Measurements from ENCODE around the gene FAM20A. TPM values are rescaled to one million over a fixed set of nuclear protein-coding genes. Genes with fewer than 3 reads are reported as not detected.

Gene FAM20A
- total RNA-seq, 2 donors from 2014 or later: under 0.01 to 1.3 TPM

DNA sequence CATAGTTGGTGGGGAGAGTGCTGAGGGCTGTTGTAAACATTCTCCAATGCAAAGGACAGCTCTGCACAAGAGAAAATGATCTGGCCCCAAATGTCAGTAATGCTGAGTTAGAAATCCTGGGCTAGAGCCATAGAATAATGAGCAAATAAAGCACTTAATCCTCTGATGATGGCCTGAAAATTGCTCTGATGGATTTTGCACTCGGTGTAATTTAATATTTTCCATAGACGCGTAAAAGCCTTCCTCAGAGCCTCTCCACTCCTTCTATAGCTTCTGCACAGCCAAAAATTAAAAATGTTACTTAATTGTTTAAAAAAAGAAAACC lies 23.7 kb downstream of the FAM20A start:
- Histone ChIP-seq H3K36me3 (replicated peaks in 1 of 2; ENCODE audit: insufficient read depth in 1 of 2, low read depth in 2 of 2) (no peaks in the 10 kb centered on the region), H3K4me1 (no peaks in the 10 kb centered on the region), H3K9me3 (no peaks in the 10 kb centered on the region), H3K4me3 (no peak overlapping the region), H3K27ac (no peak overlapping the region), H3K27me3 (no peaks in the 10 kb centered on the region)
- ATAC-seq: no peak
- TF ChIP-seq POLR2A (IDR thresholded peaks at IDR 0.05): no peak
- TF ChIP-seq, protein P1, sequence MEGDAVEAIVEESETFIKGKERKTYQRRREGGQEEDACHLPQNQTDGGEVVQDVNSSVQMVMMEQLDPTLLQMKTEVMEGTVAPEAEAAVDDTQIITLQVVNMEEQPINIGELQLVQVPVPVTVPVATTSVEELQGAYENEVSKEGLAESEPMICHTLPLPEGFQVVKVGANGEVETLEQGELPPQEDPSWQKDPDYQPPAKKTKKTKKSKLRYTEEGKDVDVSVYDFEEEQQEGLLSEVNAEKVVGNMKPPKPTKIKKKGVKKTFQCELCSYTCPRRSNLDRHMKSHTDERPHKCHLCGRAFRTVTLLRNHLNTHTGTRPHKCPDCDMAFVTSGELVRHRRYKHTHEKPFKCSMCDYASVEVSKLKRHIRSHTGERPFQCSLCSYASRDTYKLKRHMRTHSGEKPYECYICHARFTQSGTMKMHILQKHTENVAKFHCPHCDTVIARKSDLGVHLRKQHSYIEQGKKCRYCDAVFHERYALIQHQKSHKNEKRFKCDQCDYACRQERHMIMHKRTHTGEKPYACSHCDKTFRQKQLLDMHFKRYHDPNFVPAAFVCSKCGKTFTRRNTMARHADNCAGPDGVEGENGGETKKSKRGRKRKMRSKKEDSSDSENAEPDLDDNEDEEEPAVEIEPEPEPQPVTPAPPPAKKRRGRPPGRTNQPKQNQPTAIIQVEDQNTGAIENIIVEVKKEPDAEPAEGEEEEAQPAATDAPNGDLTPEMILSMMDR (IDR thresholded peaks at IDR 0.05): no peak
- no peak for DNase-seq
- intact Hi-C loops (cut with DNase I): no loop called here
- WGBS, 2 donors: 81 to 84% methylated on average over 3 of the region's 3 CpGs

DNA sequence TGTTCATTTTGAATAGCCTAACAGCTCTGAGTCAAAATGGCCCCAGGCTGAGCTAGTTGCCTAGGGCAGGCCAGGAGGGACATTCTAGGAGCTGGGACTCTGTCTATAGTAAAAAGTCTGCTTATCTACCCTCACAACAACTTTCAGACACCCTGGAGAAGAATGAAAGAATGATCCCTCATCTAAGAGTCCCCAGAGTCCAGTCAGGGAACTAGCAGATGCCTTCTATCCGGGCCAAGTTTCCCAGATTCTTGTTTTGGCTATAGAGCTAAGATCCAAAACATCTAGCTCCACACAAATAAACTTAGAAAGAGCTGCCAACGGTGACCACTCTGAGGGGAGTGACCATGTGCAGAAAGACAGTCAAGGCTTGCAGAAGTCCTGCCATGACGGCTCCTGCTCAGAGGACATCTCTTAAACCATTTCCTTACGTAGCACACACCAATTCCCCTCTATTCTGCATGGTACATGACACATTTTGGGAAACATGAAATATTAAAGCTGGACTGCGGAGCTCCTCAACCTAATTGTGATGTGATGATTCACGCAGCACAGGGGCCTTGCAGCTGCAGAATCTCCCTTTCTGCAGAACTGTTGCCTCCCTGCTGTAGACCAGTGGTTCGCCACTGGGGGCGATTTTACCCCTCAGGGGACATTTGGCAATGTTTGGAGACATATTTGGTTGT lies 24.2 kb downstream of the FAM20A start:
- no peak overlapping the region for H3K27ac ChIP-seq

DNA sequence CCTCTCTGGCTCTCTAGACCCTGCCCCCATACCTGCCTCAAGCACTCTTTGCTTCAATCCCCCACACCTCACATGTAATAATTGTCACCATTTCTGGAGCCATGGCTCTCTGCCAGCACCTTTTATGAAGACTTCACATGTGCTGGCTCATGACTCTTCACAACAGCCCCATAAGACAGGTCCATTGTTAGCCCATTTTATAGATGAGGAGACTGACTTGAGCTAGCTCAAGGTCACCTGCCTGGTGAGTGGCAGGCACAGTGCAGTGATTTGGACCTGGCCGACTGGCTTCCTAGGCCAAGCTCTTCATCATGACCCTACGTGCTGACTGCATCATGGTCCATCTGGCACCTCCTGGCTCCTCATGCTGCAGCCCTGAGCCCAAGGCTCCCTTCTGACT lies 25.0 kb downstream of the FAM20A start:
- intact Hi-C loops (cut with DNase I): no loop called here
- ATAC-seq (no peak), DNase-seq (no peak)
- 86 to 100% methylated on average over 1 to 2 of the region's 2 CpGs for WGBS, 2 donors
- no peaks in the 10 kb centered on the region for H3K4me1 ChIP-seq
- no peak overlapping the region for H3K4me3 ChIP-seq
- TF ChIP-seq, protein P1 (IDR thresholded peaks at IDR 0.05): no peak
- no peak for TF ChIP-seq POLR2A (IDR thresholded peaks at IDR 0.05)
- H3K27ac ChIP-seq: no peak overlapping the region
- no peaks in the 10 kb centered on the region for H3K27me3 ChIP-seq
- H3K36me3 ChIP-seq (replicated peaks in 1 of 2; ENCODE audit: insufficient read depth in 1 of 2, low read depth in 2 of 2): no peaks in the 10 kb centered on the region
- no peaks in the 10 kb centered on the region for H3K9me3 ChIP-seq

More for the DNA sequence above, 24.2 kb downstream of the FAM20A start:
- ATAC-seq: peak; percentile 58
- intact Hi-C loops (cut with DNase I): no loop called here
- Histone ChIP-seq H3K9me3 (no peaks in the 10 kb centered on the region), H3K4me3 (no peak overlapping the region), H3K27me3 (no peaks in the 10 kb centered on the region), H3K4me1 (no peaks in the 10 kb centered on the region), H3K36me3 (replicated peaks in 1 of 2; ENCODE audit: insufficient read depth in 1 of 2, low read depth in 2 of 2) (no peaks in the 10 kb centered on the region)
- WGBS, 2 donors: 69 to 78% methylated on average over 7 to 8 of the region's 8 CpGs
- peak in 2 of 4 donors; percentile 15 to 49 for DNase-seq
- no peak for TF ChIP-seq POLR2A (IDR thresholded peaks at IDR 0.05)
- TF ChIP-seq, protein P1 (IDR thresholded peaks at IDR 0.05): no peak

DNA sequence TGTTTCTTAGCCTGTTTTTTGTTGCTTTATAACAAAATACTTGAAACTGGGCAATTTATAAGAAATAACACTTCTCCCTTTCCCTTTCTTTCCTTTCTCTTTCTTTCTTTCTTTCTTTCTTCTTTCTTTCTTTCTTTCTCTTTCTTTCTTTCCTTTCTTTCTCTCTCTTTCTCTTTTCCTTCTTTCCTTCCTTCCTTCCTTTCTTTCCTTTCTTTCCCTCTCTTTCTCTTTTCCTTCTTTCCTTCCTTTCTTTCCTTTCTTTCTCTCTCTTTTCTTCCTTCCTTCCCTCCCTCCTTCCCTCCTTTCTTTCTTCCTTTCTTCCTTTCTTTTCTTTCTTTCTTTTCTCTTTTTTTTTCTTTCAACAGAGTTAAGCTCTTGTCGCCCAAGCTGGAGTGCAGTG lies 27.8 kb downstream of the FAM20A start:
- intact Hi-C loops (cut with DNase I): no loop called here
- Histone ChIP-seq H3K27me3 (no peaks in the 10 kb centered on the region), H3K36me3 (replicated peaks in 1 of 2; ENCODE audit: insufficient read depth in 1 of 2, low read depth in 2 of 2) (no peaks in the 10 kb centered on the region), H3K4me3 (no peak overlapping the region), H3K27ac (no peak overlapping the region), H3K9me3 (no peaks in the 10 kb centered on the region), H3K4me1 (no peaks in the 10 kb centered on the region)
- 89 to 100% methylated on average over 1 of the region's 1 CpG for WGBS, 2 donors
- no peak for TF ChIP-seq POLR2A (IDR thresholded peaks at IDR 0.05)
- TF ChIP-seq, protein P1 (IDR thresholded peaks at IDR 0.05): no peak
- ATAC-seq (no peak), DNase-seq (no peak)
